ENCODE data around the gene STK24.

The STK24 gene

GRCh38 chr13:98557937-98558792, 18.7 kb downstream of the STK24 start:
- Histone ChIP-seq H3K9me3 (ENCODE audit: low read length) (peaks cover 5% of the 10 kb centered on the region), H3K27me3 (ENCODE audit: insufficient read depth, low read length) (no peaks in the 10 kb centered on the region), H2AFZ (ENCODE audit: low read depth, low read length) (no peak overlapping the region), H3K4me3 (ENCODE audit: low read length) (no peak overlapping the region), H3K4me1 (ENCODE audit: insufficient read depth, low read length) (no peaks in the 10 kb centered on the region), H3K36me3 (ENCODE audit: insufficient read depth, low read length) (peaks cover 2% of the 10 kb centered on the region)

- Histone ChIP-seq H3K36me3 (ENCODE audit: insufficient read depth, low read length) (peaks cover 2% of the 10 kb centered on the region), H2AFZ (ENCODE audit: low read depth, low read length) (no peak overlapping the region), H3K27me3 (ENCODE audit: insufficient read depth, low read length) (no peaks in the 10 kb centered on the region), H3K4me1 (ENCODE audit: insufficient read depth, low read length) (no peaks in the 10 kb centered on the region), H3K4me3 (ENCODE audit: low read length) (no peak overlapping the region), H3K9me3 (ENCODE audit: low read length) (peaks cover 12% of the 10 kb centered on the region)
Observed at GRCh38 chr13:98556968-98557631, 19.8 kb downstream of the STK24 start.

- Histone ChIP-seq H3K4me3 (ENCODE audit: low read length) (no peak overlapping the region), H3K4me1 (ENCODE audit: insufficient read depth, low read length) (no peaks in the 10 kb centered on the region), H3K9me3 (ENCODE audit: low read length) (peaks cover 18% of the 10 kb centered on the region), H3K27me3 (ENCODE audit: insufficient read depth, low read length) (no peaks in the 10 kb centered on the region), H3K36me3 (ENCODE audit: insufficient read depth, low read length) (peaks cover 5% of the 10 kb centered on the region), H2AFZ (ENCODE audit: low read depth, low read length) (no peak overlapping the region)
Observed at GRCh38 chr13:98556142-98556816, 20.6 kb downstream of the STK24 start.

- Histone ChIP-seq H3K9me3 (ENCODE audit: low read length) (peaks cover 23% of the 10 kb centered on the region), H2AFZ (ENCODE audit: low read depth, low read length) (no peak overlapping the region), H3K36me3 (ENCODE audit: insufficient read depth, low read length) (peaks cover 9% of the 10 kb centered on the region), H3K4me1 (ENCODE audit: insufficient read depth, low read length) (no peaks in the 10 kb centered on the region), H3K4me3 (ENCODE audit: low read length) (no peak overlapping the region), H3K27me3 (ENCODE audit: insufficient read depth, low read length) (no peaks in the 10 kb centered on the region)
Observed at GRCh38 chr13:98549728-98550317, 27.1 kb downstream of the STK24 start.

GRCh38 chr13:98549006-98549727, 27.7 kb downstream of the STK24 start:
- no peak overlapping the region for H3K4me3 ChIP-seq (ENCODE audit: low read length)
- peaks cover 23% of the 10 kb centered on the region for H3K9me3 ChIP-seq (ENCODE audit: low read length)
- H3K27me3 ChIP-seq (ENCODE audit: insufficient read depth, low read length): no peaks in the 10 kb centered on the region
- H3K36me3 ChIP-seq (ENCODE audit: insufficient read depth, low read length): peaks cover 9% of the 10 kb centered on the region
- H3K4me1 ChIP-seq (ENCODE audit: insufficient read depth, low read length): no peaks in the 10 kb centered on the region
- no peak overlapping the region for H2AFZ ChIP-seq (ENCODE audit: low read depth, low read length)

- H3K9me3 ChIP-seq (ENCODE audit: low read length): peaks cover 20% of the 10 kb centered on the region
- H2AFZ ChIP-seq (ENCODE audit: low read depth, low read length): no peak overlapping the region
- H3K27me3 ChIP-seq (ENCODE audit: insufficient read depth, low read length): no peaks in the 10 kb centered on the region
- H3K4me1 ChIP-seq (ENCODE audit: insufficient read depth, low read length): peaks cover 6% of the 10 kb centered on the region
- H3K36me3 ChIP-seq (ENCODE audit: insufficient read depth, low read length): peaks cover 9% of the 10 kb centered on the region
- H3K4me3 ChIP-seq (ENCODE audit: low read length): no peak overlapping the region
Observed at GRCh38 chr13:98548230-98548629, 28.7 kb downstream of the STK24 start.

GRCh38 chr13:98547455-98547854, 29.5 kb downstream of the STK24 start:
- no peak overlapping the region for H3K4me3 ChIP-seq (ENCODE audit: low read length)
- H3K9me3 ChIP-seq (ENCODE audit: low read length): peaks cover 14% of the 10 kb centered on the region
- H3K36me3 ChIP-seq (ENCODE audit: insufficient read depth, low read length): peaks cover 9% of the 10 kb centered on the region
- no peak overlapping the region for H2AFZ ChIP-seq (ENCODE audit: low read depth, low read length)
- no peaks in the 10 kb centered on the region for H3K27me3 ChIP-seq (ENCODE audit: insufficient read depth, low read length)
- H3K4me1 ChIP-seq (ENCODE audit: insufficient read depth, low read length): peaks cover 13% of the 10 kb centered on the region

- H3K27me3 ChIP-seq (ENCODE audit: insufficient read depth, low read length): no peaks in the 10 kb centered on the region
- H3K4me1 ChIP-seq (ENCODE audit: insufficient read depth, low read length): peaks cover 17% of the 10 kb centered on the region
- H3K36me3 ChIP-seq (ENCODE audit: insufficient read depth, low read length): peaks cover 7% of the 10 kb centered on the region
- H3K4me3 ChIP-seq (ENCODE audit: low read length): no peak overlapping the region
- H2AFZ ChIP-seq (ENCODE audit: low read depth, low read length): no peak overlapping the region
- H3K9me3 ChIP-seq (ENCODE audit: low read length): peaks cover 7% of the 10 kb centered on the region
Observed at GRCh38 chr13:98546402-98546801, 30.5 kb downstream of the STK24 start.

- Histone ChIP-seq H3K9me3 (ENCODE audit: low read length) (peaks cover 6% of the 10 kb centered on the region), H3K27me3 (ENCODE audit: insufficient read depth, low read length) (no peaks in the 10 kb centered on the region), H3K4me1 (ENCODE audit: insufficient read depth, low read length) (peaks cover 17% of the 10 kb centered on the region), H3K4me3 (ENCODE audit: low read length) (no peak overlapping the region), H3K36me3 (ENCODE audit: insufficient read depth, low read length) (peaks cover 4% of the 10 kb centered on the region), H2AFZ (ENCODE audit: low read depth, low read length) (no peak overlapping the region)
Observed at GRCh38 chr13:98544104-98544710, 32.7 kb downstream of the STK24 start.

- H3K4me3 ChIP-seq (ENCODE audit: low read length): no peak overlapping the region
- peaks cover 7% of the 10 kb centered on the region for H3K9me3 ChIP-seq (ENCODE audit: low read length)
- H3K36me3 ChIP-seq (ENCODE audit: insufficient read depth, low read length): no peaks in the 10 kb centered on the region
- no peaks in the 10 kb centered on the region for H3K27me3 ChIP-seq (ENCODE audit: insufficient read depth, low read length)
- peaks cover 17% of the 10 kb centered on the region for H3K4me1 ChIP-seq (ENCODE audit: insufficient read depth, low read length)
- no peak overlapping the region for H2AFZ ChIP-seq (ENCODE audit: low read depth, low read length)
Observed at GRCh38 chr13:98543378-98544103, 33.4 kb downstream of the STK24 start.

- H2AFZ ChIP-seq (ENCODE audit: low read depth, low read length): no peak overlapping the region
Observed at GRCh38 chr13:98542568-98543377, 34.1 kb downstream of the STK24 start.

More at GRCh38 chr13:98542568-98543377, 34.1 kb downstream of the STK24 start:
- Histone ChIP-seq H3K9me3 (ENCODE audit: low read length) (peaks cover 7% of the 10 kb centered on the region), H3K36me3 (ENCODE audit: insufficient read depth, low read length) (no peaks in the 10 kb centered on the region), H3K4me3 (ENCODE audit: low read length) (no peak overlapping the region), H3K27me3 (ENCODE audit: insufficient read depth, low read length) (no peaks in the 10 kb centered on the region), H3K4me1 (ENCODE audit: insufficient read depth, low read length) (peaks cover 17% of the 10 kb centered on the region)
